T-cell (primary cell): Measurements from ENCODE around the gene INSC. TPM values are rescaled to one million over a fixed set of nuclear protein-coding genes. Genes with fewer than 3 reads are reported as not detected.

Experiments
- ATAC-seq, 4 experiments: fragments of 200-7000 bp in 3 of 4; fragments of 150-1000 bp in 1 of 4; cut with Tn5 transposase; replicated peaks in 1 of 4; 1 replicate in 3 of 4; 2 replicates in 1 of 4; pipeline ENCODE4 v1.10.0; 2021; ENCODE audit warnings: moderate library complexity in 3 of 4, mild to moderate bottlenecking in 2 of 4, moderate number of reproducible peaks in 1 of 4
- CTCF ChIA-PET, 2 donors: fragments of 300-600 bp; sonication (Branson Sonifier 250); formaldehyde crosslinking; loops; one replicate each; lab custom pipeline; 2022; ENCODE audit warnings: antibody characterized with exemption in 2 of 2; lab: Charles Lee
- POLR2A ChIA-PET, 2 donors: fragments of 300-600 bp; sonication (Branson Sonifier 250); formaldehyde crosslinking; loops; one replicate each; lab custom pipeline; 2022; ENCODE audit warnings: antibody characterized with exemption in 2 of 2; lab: Charles Lee
- DNase-seq, 35 experiments: peaks; one replicate each; pipeline versions ENCODE4 v3.0.0 to v3.0.0-alpha.2; 2013 to 2023
- H3K27ac ChIP-seq: one replicate; pipeline ENCODE4 v1.5.1; 2013; ENCODE audit warnings: low read length
- H3K27me3 ChIP-seq, 2 experiments: replicated peaks in 1 of 2; 1 replicate in 1 of 2; 2 replicates in 1 of 2; pipeline versions ENCODE4 v1.6.1 to v1.7.0; 2013; ENCODE audit warnings: low read length in 1 of 2, mixed read lengths in 1 of 2; ENCODE audit not compliant: control insufficient read depth in 2 of 2, insufficient read depth in 2 of 2; ENCODE audit errors: extremely low read depth in 1 of 2
- H3K36me3 ChIP-seq, 2 donors: 1 replicate in 1 of 2; 2 replicates in 1 of 2; pipeline versions ENCODE4 v1.6.1 to v1.7.0; 2013; ENCODE audit warnings: low read length in 1 of 2; ENCODE audit not compliant: control insufficient read depth in 2 of 2, insufficient read depth in 1 of 2; ENCODE audit errors: extremely low read depth in 1 of 2
- H3K4me1 ChIP-seq, 2 experiments: 1 replicate in 1 of 2; 2 replicates in 1 of 2; pipeline versions ENCODE4 v1.6.1 to v1.7.0; 2013; ENCODE audit warnings: low read length in 2 of 2, mixed read lengths in 1 of 2; ENCODE audit not compliant: insufficient read depth in 2 of 2, control insufficient read depth in 1 of 2; ENCODE audit errors: extremely low read depth in 1 of 2
- H3K4me3 ChIP-seq, 2 donors: 1 replicate in 1 of 2; 2 replicates in 1 of 2; pipeline versions ENCODE4 v1.5.1 to v1.7.0; 2013; ENCODE audit warnings: mild to moderate bottlenecking in 2 of 2, low read length in 1 of 2, moderate library complexity in 1 of 2; ENCODE audit not compliant: control insufficient read depth in 1 of 2; ENCODE audit errors: extremely low read depth in 1 of 2
- H3K9me3 ChIP-seq: 2 replicates; pipeline ENCODE4 v1.7.0; 2013
- H3K27ac Mint-ChIP-seq, 2 donors: one replicate each; pipeline ENCODE4 v1.8.0; 2020 to 2021; ENCODE audit warnings: mild to moderate bottlenecking in 2 of 2, mixed read lengths in 2 of 2
- H3K27me3 Mint-ChIP-seq, 2 donors: one replicate each; pipeline ENCODE4 v1.8.0; 2021 to 2022; ENCODE audit warnings: mixed read lengths in 2 of 2
- H3K36me3 Mint-ChIP-seq: one replicate; pipeline ENCODE4 v1.8.0; 2021; ENCODE audit warnings: mixed read lengths
- H3K4me1 Mint-ChIP-seq, 3 donors: one replicate each; pipeline ENCODE4 v1.8.0; 2020 to 2022; ENCODE audit warnings: mixed read lengths in 3 of 3, mild to moderate bottlenecking in 1 of 3
- H3K4me3 Mint-ChIP-seq, 3 donors: one replicate each; pipeline ENCODE4 v1.8.0; 2020 to 2022; ENCODE audit warnings: mild to moderate bottlenecking in 3 of 3, mixed read lengths in 3 of 3, moderate library complexity in 3 of 3
- H3K9me3 Mint-ChIP-seq, 3 donors: one replicate each; pipeline ENCODE4 v1.8.0; 2020 to 2022; ENCODE audit warnings: mixed read lengths in 3 of 3
- WGBS: methylation state at CpG from one replicate; pipeline ENCODE4 v1.1.5; 2013; ENCODE audit warnings: missing lambda C conversion rate; ENCODE audit not compliant: insufficient coverage; 5-methylcytosine and 5-hydroxymethylcytosine counted together
- total RNA-seq, 35 experiments: library from RNA in 6 of 35; stranded (reverse) in 6 of 35; fragments of 120-200 nt in 1 of 35; gene quantifications; one replicate each; pipeline versions ENCODE4 v1.2.1 to v1.2.4 and lab custom pipeline; 2013 to 2026

Gene INSC
- total RNA-seq, 5 donors from 2014 or later (not counting 1 experiment from before 2014, with no cell fraction given) = 0.44 to 0.53 TPM; not detected in 3

GRCh38 chr11:15195454-15196200 is 80.9 kb downstream of the INSC start:
- DNase-seq = no peak
- Histone ChIP-seq H3K27me3 (peaks cover 0 to under 1% of the 10 kb centered on the region in 2 experiments), H3K9me3 (no peaks in the 10 kb centered on the region), H3K4me1 (no peaks in the 10 kb centered on the region), H3K36me3 (no peaks in the 10 kb centered on the region), H3K27ac (no peak overlapping the region), H3K4me3 (no peak overlapping the region)
- Mint-ChIP-seq H3K36me3 (no peaks in the 10 kb centered on the region), H3K4me1 (no peaks in the 10 kb centered on the region), H3K9me3 (no peaks in the 10 kb centered on the region), H3K27me3 (peaks cover 3 to 16% of the 10 kb centered on the region in 2 donors), H3K27ac (no peak overlapping the region), H3K4me3 (no peak overlapping the region)
- 100% methylated on average over 1 of the region's 2 CpGs for WGBS
- POLR2A ChIA-PET = no interaction called here
- ATAC-seq = no peak
- CTCF ChIA-PET = no interaction called here

GRCh38 chr11:15196704-15197103 is 82.0 kb downstream of the INSC start:
- no peak for ATAC-seq
- WGBS = no CpG with 5 or more reads among the region's 1 CpG
- Mint-ChIP-seq H3K9me3 (no peaks in the 10 kb centered on the region), H3K36me3 (no peaks in the 10 kb centered on the region), H3K4me3 (no peak overlapping the region), H3K27me3 (peaks cover 3 to 16% of the 10 kb centered on the region in 2 donors), H3K4me1 (no peaks in the 10 kb centered on the region), H3K27ac (no peak overlapping the region)
- Histone ChIP-seq H3K4me1 (no peaks in the 10 kb centered on the region), H3K27me3 (peaks cover 0 to 8% of the 10 kb centered on the region in 2 experiments), H3K9me3 (no peaks in the 10 kb centered on the region), H3K4me3 (no peak overlapping the region), H3K36me3 (no peaks in the 10 kb centered on the region), H3K27ac (no peak overlapping the region)
- POLR2A ChIA-PET = no interaction called here
- CTCF ChIA-PET = interaction anchor here in 1 of 2 donors (1.3 kb wide), 1 partner anchor 11 kb away, joined by 3 read pairs; no protein-coding TSS in a partner anchor
- DNase-seq = no peak

GRCh38 chr11:15197696-15198095 is 83.0 kb downstream of the INSC start:
- ATAC-seq (no peak), DNase-seq (no peak)
- no peaks in the 10 kb centered on the region for H3K4me1 ChIP-seq
- H3K4me3 ChIP-seq = no peak overlapping the region
- no peaks in the 10 kb centered on the region for H3K36me3 ChIP-seq
- no peak overlapping the region for H3K27ac ChIP-seq
- Mint-ChIP-seq H3K9me3 (no peaks in the 10 kb centered on the region), H3K4me1 (no peaks in the 10 kb centered on the region), H3K27ac (no peak overlapping the region), H3K4me3 (no peak overlapping the region), H3K36me3 (no peaks in the 10 kb centered on the region), H3K27me3 (peaks cover 0 to 16% of the 10 kb centered on the region in 2 donors)
- ChIA-PET POLR2A (no interaction called here), CTCF (interaction anchor here in 1 of 2 donors (1.3 kb wide), 1 partner anchor 10 kb away, joined by 3 read pairs; no protein-coding TSS in a partner anchor)
- 58% methylated on average over 2 of the region's 2 CpGs for WGBS
- peaks cover 0 to 8% of the 10 kb centered on the region in 2 experiments for H3K27me3 ChIP-seq
- no peaks in the 10 kb centered on the region for H3K9me3 ChIP-seq

- Histone ChIP-seq H3K27me3 (peaks cover 0 to 8% of the 10 kb centered on the region in 2 experiments), H3K27ac (no peak overlapping the region), H3K9me3 (no peaks in the 10 kb centered on the region), H3K4me3 (no peak overlapping the region), H3K4me1 (no peaks in the 10 kb centered on the region), H3K36me3 (no peaks in the 10 kb centered on the region)
- H3K4me3 Mint-ChIP-seq = no peak overlapping the region
- H3K4me1 Mint-ChIP-seq = no peaks in the 10 kb centered on the region
- DNase-seq = no peak
- POLR2A ChIA-PET = no interaction called here
- no peaks in the 10 kb centered on the region for H3K36me3 Mint-ChIP-seq
- no peak overlapping the region for H3K27ac Mint-ChIP-seq
- no CpG with 5 or more reads among the region's 2 CpGs for WGBS
- H3K27me3 Mint-ChIP-seq = peaks cover 2 to 16% of the 10 kb centered on the region in 2 donors
- CTCF ChIA-PET = no interaction called here
- ATAC-seq = no peak
- no peaks in the 10 kb centered on the region for H3K9me3 Mint-ChIP-seq
Measured at GRCh38 chr11:15198284-15198683, 83.6 kb downstream of the INSC start.

GRCh38 chr11:15199693-15200092 is 85.0 kb downstream of the INSC start:
- POLR2A ChIA-PET = interaction anchor here in 1 of 2 donors (0.6 kb wide), 1 partner anchor 1204 kb away, joined by 4 read pairs; no protein-coding TSS in a partner anchor
- Mint-ChIP-seq H3K27ac (no peak overlapping the region), H3K27me3 (peaks cover 2 to 12% of the 10 kb centered on the region in 2 donors), H3K4me1 (no peaks in the 10 kb centered on the region), H3K4me3 (no peak overlapping the region), H3K36me3 (no peaks in the 10 kb centered on the region), H3K9me3 (no peaks in the 10 kb centered on the region)
- ATAC-seq (no peak), DNase-seq (no peak)
- no peaks in the 10 kb centered on the region for H3K36me3 ChIP-seq
- no peak overlapping the region for H3K4me3 ChIP-seq
- H3K4me1 ChIP-seq = no peaks in the 10 kb centered on the region
- H3K27me3 ChIP-seq = peaks cover 0 to 8% of the 10 kb centered on the region in 2 experiments
- H3K9me3 ChIP-seq = no peaks in the 10 kb centered on the region
- no peak overlapping the region for H3K27ac ChIP-seq
- WGBS = 70% methylated on average over 2 of the region's 3 CpGs
- CTCF ChIA-PET = no interaction called here

- Mint-ChIP-seq H3K27ac (no peak overlapping the region), H3K27me3 (peaks cover 2 to 12% of the 10 kb centered on the region in 2 donors), H3K9me3 (no peaks in the 10 kb centered on the region), H3K36me3 (no peaks in the 10 kb centered on the region), H3K4me3 (no peak overlapping the region), H3K4me1 (no peaks in the 10 kb centered on the region)
- DNase-seq (no peak), ATAC-seq (no peak)
- Histone ChIP-seq H3K36me3 (no peaks in the 10 kb centered on the region), H3K4me3 (no peak overlapping the region), H3K9me3 (no peaks in the 10 kb centered on the region), H3K4me1 (no peaks in the 10 kb centered on the region), H3K27me3 (peaks cover 0 to 9% of the 10 kb centered on the region in 2 experiments), H3K27ac (no peak overlapping the region)
- ChIA-PET CTCF (interaction anchor here in 1 of 2 donors (0.7 kb wide), 1 partner anchor 101 kb away, joined by 3 read pairs; no protein-coding TSS in a partner anchor), POLR2A (no interaction called here)
- 84% methylated on average over 11 of the region's 12 CpGs for WGBS
Measured at GRCh38 chr11:15200696-15201095, 86.0 kb downstream of the INSC start.
